Measurements from ENCODE around the gene AP5Z1.

The AP5Z1 gene, protein sequence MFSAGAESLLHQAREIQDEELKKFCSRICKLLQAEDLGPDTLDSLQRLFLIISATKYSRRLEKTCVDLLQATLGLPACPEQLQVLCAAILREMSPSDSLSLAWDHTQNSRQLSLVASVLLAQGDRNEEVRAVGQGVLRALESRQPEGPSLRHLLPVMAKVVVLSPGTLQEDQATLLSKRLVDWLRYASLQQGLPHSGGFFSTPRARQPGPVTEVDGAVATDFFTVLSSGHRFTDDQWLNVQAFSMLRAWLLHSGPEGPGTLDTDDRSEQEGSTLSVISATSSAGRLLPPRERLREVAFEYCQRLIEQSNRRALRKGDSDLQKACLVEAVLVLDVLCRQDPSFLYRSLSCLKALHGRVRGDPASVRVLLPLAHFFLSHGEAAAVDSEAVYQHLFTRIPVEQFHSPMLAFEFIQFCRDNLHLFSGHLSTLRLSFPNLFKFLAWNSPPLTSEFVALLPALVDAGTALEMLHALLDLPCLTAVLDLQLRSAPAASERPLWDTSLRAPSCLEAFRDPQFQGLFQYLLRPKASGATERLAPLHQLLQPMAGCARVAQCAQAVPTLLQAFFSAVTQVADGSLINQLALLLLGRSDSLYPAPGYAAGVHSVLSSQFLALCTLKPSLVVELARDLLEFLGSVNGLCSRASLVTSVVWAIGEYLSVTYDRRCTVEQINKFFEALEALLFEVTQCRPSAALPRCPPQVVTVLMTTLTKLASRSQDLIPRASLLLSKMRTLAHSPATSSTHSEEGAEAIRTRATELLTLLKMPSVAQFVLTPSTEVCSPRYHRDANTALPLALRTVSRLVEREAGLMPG

DNA sequence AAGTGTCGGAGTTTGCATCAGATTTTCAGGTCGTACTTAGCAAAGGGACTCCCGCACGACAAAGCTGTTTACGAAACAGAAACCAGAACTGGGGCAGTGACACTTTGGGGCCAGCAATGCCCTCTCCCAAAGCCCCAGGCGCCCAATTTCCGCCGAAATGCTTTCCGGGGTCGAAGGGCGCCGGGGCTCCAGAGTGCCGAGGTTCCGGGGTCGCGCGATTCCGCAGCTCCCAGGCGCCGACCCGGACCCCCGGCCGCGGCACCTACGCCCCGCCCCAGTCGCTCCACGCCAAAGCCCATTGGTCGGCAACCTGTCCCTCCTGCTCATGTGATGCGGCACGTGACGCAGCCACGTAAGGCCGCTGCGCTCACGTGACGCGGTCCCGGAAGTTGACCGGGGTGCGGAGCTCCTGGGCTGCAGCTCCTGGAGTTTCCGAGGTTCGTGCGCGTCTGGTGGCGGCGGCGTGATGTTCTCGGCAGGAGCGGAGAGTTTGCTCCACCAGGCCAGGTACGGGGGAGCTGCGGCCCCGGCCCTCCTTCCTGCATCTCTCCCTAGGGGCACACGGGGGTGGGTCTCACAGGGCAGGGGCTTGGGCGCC lies at the start of gene AP5Z1:
TSS of gene AP5Z1 (plus strand) at position 374 of the 598 bp plus-strand sequence. CDS start at position 467, 93 bp downstream.
- peak; percentile 86 for DNase-seq (ENCODE audit: low read depth, low spot score)
- peak within 1 kb of the TSS; percentile 87 for H3K27ac ChIP-seq

- peak overlapping the region; percentile 50 for H3K27ac ChIP-seq
- DNase-seq (ENCODE audit: low read depth, low spot score), result no peak
Measured at GRCh38 chr7:4725850-4726450, 49.5 kb upstream of the AP5Z1 start.

- no peak for DNase-seq (ENCODE audit: low read depth, low spot score)
- no peak overlapping the region for H3K27ac ChIP-seq
Measured at GRCh38 chr7:4726566-4726965, 48.9 kb upstream of the AP5Z1 start.

- no peak for DNase-seq (ENCODE audit: low read depth, low spot score)
- no peak overlapping the region for H3K27ac ChIP-seq
Measured at GRCh38 chr7:4727914-4728705, 47.3 kb upstream of the AP5Z1 start.

GRCh38 chr7:4729266-4729665 lies 46.2 kb upstream of the AP5Z1 start:
- no peak for DNase-seq (ENCODE audit: low read depth, low spot score)
- H3K27ac ChIP-seq, result no peak overlapping the region

DNA sequence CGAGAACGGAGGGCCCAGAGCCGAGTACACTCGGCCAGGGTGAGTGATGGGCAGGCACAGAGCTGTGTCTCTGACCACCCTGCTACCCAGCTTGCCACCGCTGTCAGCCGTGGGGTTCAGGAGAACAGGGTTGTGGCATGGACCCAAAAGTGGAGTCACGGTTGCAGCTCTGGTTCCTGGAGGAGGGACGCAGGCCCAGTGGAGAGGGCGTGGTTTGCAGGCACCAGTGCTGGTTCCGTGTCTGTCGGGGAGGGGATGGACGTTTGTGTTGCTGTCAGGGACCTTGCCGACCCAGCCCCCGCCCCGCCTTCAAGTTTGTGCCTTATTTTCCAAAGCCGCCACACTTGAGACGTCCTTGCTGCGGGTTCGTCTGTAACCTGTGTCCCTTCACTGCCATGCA lies 45.1 kb upstream of the AP5Z1 start:
- no peak for DNase-seq (ENCODE audit: low read depth, low spot score)
- no peak overlapping the region for H3K27ac ChIP-seq

GRCh38 chr7:4730971-4731370 lies 44.5 kb upstream of the AP5Z1 start:
- DNase-seq (ENCODE audit: low read depth, low spot score), result no peak
- H3K27ac ChIP-seq, result no peak overlapping the region

GRCh38 chr7:4731803-4732202 lies 43.6 kb upstream of the AP5Z1 start:
- H3K27ac ChIP-seq, result no peak overlapping the region
- DNase-seq (ENCODE audit: low read depth, low spot score), result no peak

DNA sequence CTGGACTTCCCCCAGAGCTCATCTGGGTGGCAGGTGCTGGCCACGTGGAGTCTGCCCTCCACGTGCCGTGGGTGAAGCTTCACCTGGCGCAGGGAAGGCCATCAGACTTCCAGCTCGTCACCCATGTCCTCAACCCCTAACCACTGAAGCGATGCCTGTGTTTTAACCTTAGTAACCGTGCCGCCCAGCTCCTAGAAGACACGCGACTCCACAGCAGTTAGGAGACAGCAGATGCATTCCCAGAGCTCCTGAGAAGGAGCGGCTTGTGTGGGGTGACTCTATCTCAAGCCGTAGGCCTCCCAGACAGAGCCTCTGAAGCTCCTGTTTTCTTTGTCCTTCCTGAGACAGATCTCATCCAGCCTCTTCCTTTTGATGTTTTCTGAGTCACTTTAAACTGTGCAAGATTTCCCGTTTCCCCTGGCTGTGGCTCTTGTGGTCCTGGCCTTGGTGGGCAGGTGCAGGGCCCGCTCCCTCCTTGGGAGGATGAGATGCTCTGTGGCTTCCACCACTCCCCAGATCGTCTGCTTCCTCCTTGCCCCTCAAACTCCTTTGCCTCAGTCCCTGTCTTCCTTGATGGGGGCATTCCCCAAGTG lies 41.4 kb upstream of the AP5Z1 start:
- no peak for DNase-seq (ENCODE audit: low read depth, low spot score)
- H3K27ac ChIP-seq, result no peak overlapping the region

GRCh38 chr7:4734587-4735345 lies 40.7 kb upstream of the AP5Z1 start:
- DNase-seq (ENCODE audit: low read depth, low spot score), result no peak
- no peak overlapping the region for H3K27ac ChIP-seq

DNA sequence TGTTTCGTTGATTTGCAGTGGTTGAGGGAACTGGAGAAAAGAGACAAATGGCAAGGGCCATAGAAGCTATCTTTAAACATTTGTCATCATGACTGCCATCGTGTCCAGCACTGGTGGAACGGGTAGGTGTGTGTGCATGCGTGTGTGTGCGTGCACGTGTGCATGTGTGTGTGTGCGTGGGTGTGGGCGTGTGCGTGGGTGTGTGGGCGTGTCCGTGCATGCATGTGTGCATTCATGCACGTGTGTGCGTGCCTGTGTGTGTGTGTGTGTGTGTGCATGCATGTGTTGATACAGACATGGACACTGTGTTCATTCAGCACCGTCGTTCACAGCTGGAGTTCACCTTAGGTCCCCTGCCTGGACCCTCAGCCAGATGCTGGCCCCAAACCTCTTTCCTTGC lies 38.1 kb upstream of the AP5Z1 start:
- DNase-seq (ENCODE audit: low read depth, low spot score), result no peak
- no peak overlapping the region for H3K27ac ChIP-seq

GRCh38 chr7:4738711-4739527 lies 36.5 kb upstream of the AP5Z1 start:
- H3K27ac ChIP-seq, result peak overlapping the region; percentile 42
- no peak for DNase-seq (ENCODE audit: low read depth, low spot score)

DNA sequence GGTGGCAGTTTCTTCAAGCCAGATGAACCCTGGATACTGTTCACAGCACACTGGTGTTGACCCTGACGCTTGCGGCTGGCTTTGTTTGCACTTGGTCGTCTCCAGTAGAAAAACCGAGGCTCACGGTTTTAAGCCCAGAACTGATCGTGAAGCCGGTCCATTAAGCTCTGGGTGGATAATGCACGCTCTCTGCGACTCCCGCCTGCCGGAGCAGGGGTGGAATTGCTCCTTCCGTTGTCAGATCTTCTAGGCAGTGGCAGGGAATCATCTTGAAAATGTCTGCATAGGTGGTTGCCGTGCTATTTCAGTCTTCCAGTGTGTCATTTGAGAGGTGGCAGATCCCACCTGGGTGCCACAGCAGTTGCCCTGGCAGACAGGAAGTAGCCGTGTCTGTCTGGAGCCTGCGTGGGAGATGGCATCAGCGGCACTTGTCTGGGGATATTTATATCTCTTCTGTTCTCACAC lies 35.9 kb upstream of the AP5Z1 start:
- peak overlapping the region; percentile 42 for H3K27ac ChIP-seq
- no peak for DNase-seq (ENCODE audit: low read depth, low spot score)

GRCh38 chr7:4740796-4741195 lies 34.6 kb upstream of the AP5Z1 start:
- H3K27ac ChIP-seq, result no peak overlapping the region
- no peak for DNase-seq (ENCODE audit: low read depth, low spot score)

DNA sequence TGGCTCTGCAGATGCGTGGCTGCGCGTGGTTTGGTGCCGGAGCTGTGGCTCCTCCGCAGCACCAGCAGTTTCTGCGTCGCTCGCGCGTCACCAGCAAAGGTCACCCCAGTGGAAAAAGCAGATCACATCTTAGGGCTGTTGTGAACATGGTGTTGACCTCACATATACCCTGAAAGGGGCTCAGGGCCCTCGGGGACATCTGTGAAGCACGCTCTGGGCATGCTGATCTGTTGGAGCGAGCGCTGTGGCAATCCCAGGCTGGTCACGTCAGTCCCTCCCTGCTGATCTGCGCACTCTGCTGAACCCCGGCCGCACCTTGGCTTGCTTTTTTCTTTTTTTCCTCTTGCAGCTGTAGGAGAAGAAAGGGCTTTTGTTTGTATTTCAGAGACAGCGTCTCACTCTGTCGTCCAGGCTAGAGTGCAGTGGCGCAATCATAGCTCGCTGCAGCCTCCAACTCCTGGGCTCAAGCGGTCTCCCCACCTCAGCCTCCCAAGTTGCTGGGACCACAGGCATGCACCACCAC lies 33.3 kb upstream of the AP5Z1 start:
- no peak for DNase-seq (ENCODE audit: low read depth, low spot score)
- H3K27ac ChIP-seq, result no peak overlapping the region

DNA sequence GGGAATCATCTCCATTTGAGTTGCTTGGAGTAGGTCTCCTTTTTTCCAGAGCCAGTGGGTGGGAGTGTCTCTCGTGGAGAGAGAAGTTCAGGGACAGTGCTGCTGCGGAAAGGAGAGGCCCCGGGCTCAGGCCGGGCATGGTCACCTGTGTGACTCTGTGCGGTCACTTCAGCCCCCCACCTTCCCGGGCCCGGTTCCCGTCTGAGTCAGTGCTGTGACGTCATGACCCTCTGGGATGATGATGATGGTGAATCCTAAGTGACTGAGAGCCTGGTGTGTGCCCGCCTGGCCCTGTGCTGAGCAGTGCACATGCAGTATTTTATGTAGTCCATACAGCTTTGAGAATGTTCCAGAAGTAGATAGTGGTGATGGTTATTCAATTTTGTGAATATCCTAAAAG lies 32.6 kb upstream of the AP5Z1 start:
- H3K27ac ChIP-seq, result peak overlapping the region; percentile 98
- DNase-seq (ENCODE audit: low read depth, low spot score), result no peak

DNA sequence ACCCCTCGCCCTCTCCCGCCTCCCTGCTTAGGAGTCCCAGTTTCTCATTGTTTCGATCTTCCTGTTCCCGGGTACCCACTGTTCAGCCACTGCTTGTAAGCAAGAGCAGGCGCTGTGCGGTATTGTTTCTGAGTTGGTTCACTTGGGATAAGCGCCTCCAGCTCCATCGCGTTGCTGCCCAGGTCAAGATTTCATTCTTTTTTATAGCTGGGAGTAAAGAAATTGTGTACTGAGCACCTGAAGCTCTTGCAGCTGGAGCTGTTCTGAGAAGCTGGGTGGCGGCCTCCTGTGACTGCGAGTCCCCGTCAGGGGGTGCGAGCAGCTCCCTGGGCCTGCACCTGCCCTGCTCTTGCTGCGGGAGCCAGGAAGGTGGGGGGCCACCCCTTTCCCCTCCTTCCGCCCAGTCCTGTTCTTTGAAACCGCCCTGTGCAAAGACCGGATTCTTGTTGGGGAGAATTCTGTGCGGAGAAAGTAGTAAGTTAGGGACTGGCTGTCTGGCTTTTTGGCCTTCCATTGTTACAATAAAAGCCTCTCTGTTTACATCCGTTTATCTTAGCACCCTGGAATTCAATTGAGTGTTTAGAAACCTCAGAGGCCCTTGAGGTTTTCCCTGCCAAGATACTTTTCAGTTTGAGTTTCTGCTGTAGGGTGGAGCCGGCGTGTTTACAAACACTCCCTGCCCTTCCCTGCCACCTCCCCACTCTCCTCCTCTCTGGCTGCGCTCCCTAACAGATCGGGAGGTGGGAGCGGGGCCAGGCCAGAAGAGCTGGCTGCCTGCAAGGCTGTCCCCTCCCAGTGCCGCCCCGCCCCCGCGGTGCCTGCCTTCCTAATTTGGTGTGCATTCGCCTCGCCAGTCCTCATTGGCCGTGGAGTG lies 30.8 kb upstream of the AP5Z1 start:
- peak overlapping the region; percentile 98 for H3K27ac ChIP-seq
- peak; percentile 98 for DNase-seq (ENCODE audit: low read depth, low spot score)

All from epithelial cell of prostate (primary cell).